ENCODE results near the gene TOMM22. TPM values are rescaled to one million over a fixed set of nuclear protein-coding genes. Genes with fewer than 3 reads are reported as not detected.
A peak's percentile ranks its signal among the peaks of the same experiment; 100 is the strongest.

The TOMM22 gene
- total and polyA plus RNA-seq, 2 experiments from 2014 or later, result 84.0 to 131 TPM

- Histone ChIP-seq H3K9me2 (ENCODE audit: insufficient read depth) (no peaks in the 10 kb centered on the region), H3K36me3 (ENCODE audit: insufficient read depth) (peaks cover 7% of the 10 kb centered on the region; the same call in 1 of the 2 replicates), H3K79me2 (replicated peaks; ENCODE audit: insufficient read depth) (no peaks in the 10 kb centered on the region), H4K20me1 (replicated peaks; ENCODE audit: insufficient read depth) (peaks cover 11% of the 10 kb centered on the region; the same call in 1 of the 2 replicates), H3K4me1 (ENCODE audit: insufficient read depth) (no peaks in the 10 kb centered on the region), H2AFZ (no peak overlapping the region), H3F3A (replicated peaks; ENCODE audit: low read depth) (0 out of 2 replicates have a peak, but pooled peaks cover 4% of the 10 kb centered on the region), H3K4me2 (no peak overlapping the region), H3K4me3 (no peak overlapping the region), H3K27ac (ENCODE audit: low read depth) (no peak overlapping the region), H3K27me3 (ENCODE audit: insufficient read depth) (no peaks in the 10 kb centered on the region)
- Mint-ChIP-seq H3K36me3 (ENCODE audit: low read depth) (peaks cover 58% of the 10 kb centered on the region), H3K4me3 (no peak overlapping the region), H3K27me3 (ENCODE audit: insufficient read depth, low read depth, poor library complexity) (peaks cover 24% of the 10 kb centered on the region), H3K4me1 (peaks cover 6% of the 10 kb centered on the region; the same call in 2 of the 3 replicates), H3K9me3 (no peaks in the 10 kb centered on the region), H3K27ac (no peak overlapping the region)
- DNase-seq (ENCODE audit: low spot score) (peak; percentile 76), ATAC-seq (peak; percentile 78)
- peak; percentile 74 to 83 for TF ChIP-seq CTCF (conservative IDR thresholded peaks at IDR 0.05; ENCODE audit: low read depth in 2 of 2)
- TF ChIP-seq NANOG (IDR thresholded peaks at IDR 0.05; ENCODE audit: borderline replicate concordance), result no peak
These were observed 51.6 kb downstream of the TOMM22 start for GRCh38 chr22:38733329-38733723.

- H3K27ac Mint-ChIP-seq, result no peak overlapping the region
- no peak overlapping the region for H3K4me3 Mint-ChIP-seq
- H3K4me1 Mint-ChIP-seq, result peaks cover 6% of the 10 kb centered on the region; the same call in 2 of the 3 replicates
- TF ChIP-seq POLR2AphosphoS5 (IDR thresholded peaks at IDR 0.05; ENCODE audit: low read depth) (no peak), CTCF (conservative IDR thresholded peaks at IDR 0.05; ENCODE audit: low read depth in 2 of 2) (no peak), JUNB (IDR thresholded peaks at IDR 0.05; ENCODE audit: unreplicated experiment) (no peak), STAT1 (IDR thresholded peaks at IDR 0.05; ENCODE audit: unreplicated experiment) (no peak), ZNF331 (CRISPR knock-in tag; IDR thresholded peaks at IDR 0.05; ENCODE audit: low read depth) (no peak), ETS1 (IDR thresholded peaks at IDR 0.05) (no peak), NANOG (IDR thresholded peaks at IDR 0.05; ENCODE audit: borderline replicate concordance) (no peak), ZNF114 (CRISPR knock-in tag; IDR thresholded peaks at IDR 0.05) (no peak), EZH2phosphoT487 (IDR thresholded peaks at IDR 0.05; ENCODE audit: unreplicated experiment) (no peak), REST (IDR thresholded peaks at IDR 0.05; ENCODE audit: unreplicated experiment) (no peak)
These were observed 52.1 kb downstream of the TOMM22 start for GRCh38 chr22:38733724-38734381.

More at GRCh38 chr22:38733724-38734381, 52.1 kb downstream of the TOMM22 start:
- peaks cover 11% of the 10 kb centered on the region; the same call in 1 of the 2 replicates for H4K20me1 ChIP-seq (replicated peaks; ENCODE audit: insufficient read depth)
- H3K27ac ChIP-seq (ENCODE audit: low read depth), result no peak overlapping the region
- Mint-ChIP-seq H3K27me3 (ENCODE audit: insufficient read depth, low read depth, poor library complexity) (peaks cover 26% of the 10 kb centered on the region), H3K9me3 (no peaks in the 10 kb centered on the region), H3K36me3 (ENCODE audit: low read depth) (peaks cover 53% of the 10 kb centered on the region)
- no peak overlapping the region for H3K4me3 ChIP-seq
- no peak overlapping the region for H3K4me2 ChIP-seq
- DNase-seq (ENCODE audit: low spot score), result no peak
- H3K4me1 ChIP-seq (ENCODE audit: insufficient read depth), result no peaks in the 10 kb centered on the region
- no peak overlapping the region for H2AFZ ChIP-seq
- no peaks in the 10 kb centered on the region for H3K79me2 ChIP-seq (replicated peaks; ENCODE audit: insufficient read depth)
- H3K9me2 ChIP-seq (ENCODE audit: insufficient read depth), result no peaks in the 10 kb centered on the region
- ATAC-seq, result no peak
- H3K36me3 ChIP-seq (ENCODE audit: insufficient read depth), result peaks cover 6% of the 10 kb centered on the region; the same call in 1 of the 2 replicates
- H3K27me3 ChIP-seq (ENCODE audit: insufficient read depth), result no peaks in the 10 kb centered on the region
- 0 out of 2 replicates have a peak, but pooled peaks cover 4% of the 10 kb centered on the region for H3F3A ChIP-seq (replicated peaks; ENCODE audit: low read depth)

Data from GM23338 (cell line).